Fibroblast of lung (primary cell): ENCODE measurements around the gene RELL1. TPM values are rescaled to one million over a fixed set of nuclear protein-coding genes. Genes with fewer than 3 reads are reported as not detected.

Experiments used
- DNase-seq, 2 donors: peaks; one replicate each; pipeline versions ENCODE4 v3.0.0 to v3.0.0-alpha.2; 2010; ENCODE audit warnings: low read depth in 2 of 2
- H2AFZ ChIP-seq: 2 replicates; pipeline ENCODE4 v1.5.1; 2012; ENCODE audit warnings: low read length, control low read depth, inconsistent platforms
- H3K27ac ChIP-seq: 2 replicates; pipeline ENCODE4 v1.5.1; 2011; ENCODE audit warnings: low read length, control low read depth; ENCODE audit not compliant: insufficient read depth
- H3K27me3 ChIP-seq: 2 replicates; pipeline ENCODE4 v1.5.1; 2011; ENCODE audit warnings: mild to moderate bottlenecking, low read length; ENCODE audit not compliant: control insufficient read depth, insufficient read depth
- H3K36me3 ChIP-seq: 2 replicates; pipeline ENCODE4 v1.5.1; 2011; ENCODE audit warnings: low read length; ENCODE audit not compliant: control insufficient read depth, insufficient read depth
- H3K4me1 ChIP-seq: 2 replicates; pipeline ENCODE4 v1.5.1; 2011; ENCODE audit warnings: low read length; ENCODE audit not compliant: control insufficient read depth, insufficient read depth; ENCODE audit errors: extremely low read depth
- H3K4me2 ChIP-seq: 2 replicates; pipeline ENCODE4 v1.5.1; 2011; ENCODE audit warnings: low read length, control low read depth; ENCODE audit not compliant: insufficient read depth; ENCODE audit errors: extremely low read depth
- H3K4me3 ChIP-seq, 4 experiments: fragments of 200-600 bp in 1 of 4; sonication (generic) in 1 of 4; replicated peaks in 1 of 4; 2 replicates each; pipeline ENCODE4 v1.5.1; 2011 to 2016; ENCODE audit warnings: low read length in 4 of 4, low read depth in 3 of 4, mild to moderate bottlenecking in 3 of 4, control low read depth in 2 of 4, inconsistent platforms in 1 of 4, mixed read lengths in 1 of 4; ENCODE audit not compliant: insufficient read depth in 1 of 4; ENCODE audit errors: control extremely low read depth in 1 of 4
- H3K79me2 ChIP-seq: 2 replicates; pipeline ENCODE4 v1.5.1; 2012; ENCODE audit warnings: mild to moderate bottlenecking, low read length, inconsistent platforms; ENCODE audit not compliant: control insufficient read depth, insufficient read depth
- H3K9ac ChIP-seq: 2 replicates; pipeline ENCODE4 v1.5.1; 2011; ENCODE audit warnings: mild to moderate bottlenecking, low read length, control low read depth; ENCODE audit not compliant: insufficient read depth
- H3K9me3 ChIP-seq: 2 replicates; pipeline ENCODE4 v1.5.1; 2012; ENCODE audit warnings: low read depth, low read length; ENCODE audit not compliant: control insufficient read depth, insufficient read depth
- H4K20me1 ChIP-seq: 2 replicates; pipeline ENCODE4 v1.5.1; 2011; ENCODE audit warnings: low read length; ENCODE audit not compliant: control insufficient read depth, insufficient read depth; ENCODE audit errors: extremely low read depth
- CTCF ChIP-seq, 2 donors: IDR thresholded peaks in 1 of 2; conservative IDR thresholded peaks in 1 of 2; 1 replicate in 1 of 2; 2 replicates in 1 of 2; pipeline ENCODE4 v1.5.1; 2011 to 2012; ENCODE audit warnings: low read length in 2 of 2, control low read depth in 1 of 2, inconsistent platforms in 1 of 2, low read depth in 1 of 2, mild to moderate bottlenecking in 1 of 2
- EZH2 ChIP-seq: IDR thresholded peaks from 2 replicates; pipeline ENCODE4 v1.5.1; 2012; ENCODE audit warnings: low read length, control low read depth, mild to moderate bottlenecking; ENCODE audit errors: missing control alignments
- polyA plus RNA-seq, 2 donors: library from polyadenylated mRNA; depleted of rRNA in 1 of 2; stranded (reverse) in 1 of 2; unstranded in 1 of 2; fragments of >200 nt; gene quantifications; 2 replicates each; pipeline ENCODE4 v1.2.1, GENCODE V29; 2011 to 2012; ENCODE audit warnings: missing spikeins in 1 of 2
- total RNA-seq: library from RNA; depleted of rRNA; stranded (reverse); fragments of >200 nt; gene quantifications from 2 replicates; pipeline ENCODE4 v1.2.1, GENCODE V29; 2014

Gene RELL1
- total and polyA plus RNA-seq, 2 donors (not counting 1 experiment from before 2014, with no cell fraction given), result 16.1 to 71.0 TPM

- Histone ChIP-seq H3K4me2 (no peak overlapping the region), H3K27ac (no peak overlapping the region), H3K9me3 (no peaks in the 10 kb centered on the region), H3K79me2 (no peaks in the 10 kb centered on the region), H4K20me1 (no peaks in the 10 kb centered on the region), H3K36me3 (peaks cover 5% of the 10 kb centered on the region), H3K4me3 (no peak overlapping the region), H3K4me1 (no peaks in the 10 kb centered on the region), H2AFZ (no peak overlapping the region), H3K9ac (no peak overlapping the region), H3K27me3 (no peaks in the 10 kb centered on the region)
- TF ChIP-seq CTCF (conservative IDR thresholded peaks at IDR 0.05 in 1 of 2, IDR thresholded peaks at IDR 0.05 in 1 of 2; ENCODE audit: low read depth in 1 of 2, low read length in 2 of 2) (no peak), EZH2 (no peak)
- DNase-seq, result no peak
Measured at GRCh38 chr4:37635155-37635554, 51.0 kb downstream of the RELL1 start.

GRCh38 chr4:37634180-37634579 is 52.0 kb downstream of the RELL1 start:
- Histone ChIP-seq H3K9me3 (no peaks in the 10 kb centered on the region), H2AFZ (no peak overlapping the region), H3K36me3 (peaks cover 5% of the 10 kb centered on the region), H3K27me3 (no peaks in the 10 kb centered on the region), H3K4me3 (no peak overlapping the region), H3K9ac (no peak overlapping the region), H3K4me2 (no peak overlapping the region), H4K20me1 (no peaks in the 10 kb centered on the region), H3K79me2 (no peaks in the 10 kb centered on the region), H3K4me1 (no peaks in the 10 kb centered on the region), H3K27ac (no peak overlapping the region)
- no peak for TF ChIP-seq EZH2
- no peak for TF ChIP-seq CTCF (conservative IDR thresholded peaks at IDR 0.05 in 1 of 2, IDR thresholded peaks at IDR 0.05 in 1 of 2; ENCODE audit: low read depth in 1 of 2, low read length in 2 of 2)
- DNase-seq, result no peak

GRCh38 chr4:37632836-37633235 is 53.3 kb downstream of the RELL1 start:
- Histone ChIP-seq H2AFZ (no peak overlapping the region), H3K27ac (peak overlapping the region; percentile 16), H3K4me1 (peaks cover 4% of the 10 kb centered on the region), H3K27me3 (no peaks in the 10 kb centered on the region), H3K9ac (no peak overlapping the region), H3K79me2 (no peaks in the 10 kb centered on the region), H3K4me2 (no peak overlapping the region), H3K9me3 (no peaks in the 10 kb centered on the region), H3K4me3 (no peak overlapping the region), H4K20me1 (no peaks in the 10 kb centered on the region), H3K36me3 (peaks cover 6% of the 10 kb centered on the region)
- no peak for TF ChIP-seq CTCF (conservative IDR thresholded peaks at IDR 0.05 in 1 of 2, IDR thresholded peaks at IDR 0.05 in 1 of 2; ENCODE audit: low read depth in 1 of 2, low read length in 2 of 2)
- TF ChIP-seq EZH2, result no peak
- no peak for DNase-seq
